NB4 (cell line): ENCODE measurements around the gene CD38.
"Not testable (repeated sequence)": the region's sequence is repeated elsewhere in the genome, so short reads cannot be mapped to it uniquely, and the experiment has no call there.

Experiments
- DNase-seq: peaks from one replicate; pipeline ENCODE4 v3.0.0; 2010; ENCODE audit warnings: low read depth
- H3K4me3 ChIP-seq: one replicate; pipeline ENCODE4 v1.5.1; 2011; ENCODE audit warnings: mild to moderate bottlenecking, low read depth, low read length, moderate library complexity
- MYC ChIP-seq: IDR thresholded peaks from 2 replicates; pipeline ENCODE4 v1.6.1; 2011; ENCODE audit warnings: low read depth, low read length
- POLR2A ChIP-seq: IDR thresholded peaks from 2 replicates; pipeline ENCODE4 v1.6.1; 2011; ENCODE audit warnings: mild to moderate bottlenecking; ENCODE audit not compliant: insufficient read length; ENCODE audit errors: extremely low read depth
- TF ChIP-seq, protein P1 (sequence below): IDR thresholded peaks from 2 replicates; pipeline ENCODE4 v1.6.1; 2011; ENCODE audit warnings: low read depth, low read length
- TF ChIP-seq, protein P2 (sequence below): IDR thresholded peaks from one replicate; pipeline ENCODE4 v1.5.1; 2012; ENCODE audit warnings: low read depth, low read length

The CD38 gene

DNA sequence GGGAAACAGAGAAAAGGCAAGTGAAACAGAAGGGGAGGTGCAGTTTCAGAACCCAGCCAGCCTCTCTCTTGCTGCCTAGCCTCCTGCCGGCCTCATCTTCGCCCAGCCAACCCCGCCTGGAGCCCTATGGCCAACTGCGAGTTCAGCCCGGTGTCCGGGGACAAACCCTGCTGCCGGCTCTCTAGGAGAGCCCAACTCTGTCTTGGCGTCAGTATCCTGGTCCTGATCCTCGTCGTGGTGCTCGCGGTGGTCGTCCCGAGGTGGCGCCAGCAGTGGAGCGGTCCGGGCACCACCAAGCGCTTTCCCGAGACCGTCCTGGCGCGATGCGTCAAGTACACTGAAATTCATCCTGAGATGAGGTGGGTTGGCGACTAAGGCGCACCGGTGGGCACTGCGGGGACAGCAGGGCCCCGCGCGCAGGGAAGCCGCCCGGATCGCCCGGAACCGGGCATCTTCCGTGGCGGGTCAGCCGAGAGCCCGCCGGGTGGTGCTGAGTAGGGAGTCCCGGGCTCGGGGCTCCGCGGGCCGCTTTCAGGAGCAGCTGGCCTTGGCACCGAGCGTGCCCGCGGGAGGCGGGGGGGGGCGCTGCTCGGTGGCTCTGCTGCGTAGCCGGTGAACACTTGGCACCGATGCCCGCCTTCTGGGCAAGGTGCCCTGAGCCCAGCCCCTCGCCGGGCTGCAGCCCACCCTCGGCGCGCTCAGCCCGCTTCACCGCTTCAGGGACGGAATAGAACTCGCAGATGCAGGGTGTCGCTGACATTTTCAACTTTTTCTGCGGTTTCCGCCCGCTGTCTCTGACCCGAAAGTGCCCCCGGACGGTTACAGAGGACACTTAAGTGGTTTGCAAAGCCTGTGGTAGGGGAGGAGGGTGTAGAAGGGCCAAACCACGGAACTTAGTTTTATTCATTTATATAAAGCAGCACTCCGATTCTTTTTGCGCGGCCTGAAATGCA is at the start of gene CD38:
Gene CD38, plus strand, starts transcription at position 40 of the 953 bp plus-strand sequence. Its CDS starts 87 bp downstream, at position 127.
- peak; percentile 96 for DNase-seq
- TF ChIP-seq, protein P1, sequence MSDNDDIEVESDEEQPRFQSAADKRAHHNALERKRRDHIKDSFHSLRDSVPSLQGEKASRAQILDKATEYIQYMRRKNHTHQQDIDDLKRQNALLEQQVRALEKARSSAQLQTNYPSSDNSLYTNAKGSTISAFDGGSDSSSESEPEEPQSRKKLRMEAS, result no peak; the same call in 1 of the 2 replicates
- TF ChIP-seq POLR2A, result peak; percentile 26
- 0 out of 2 replicates have a peak, but pooled peaks have one; percentile 38 for TF ChIP-seq MYC
- TF ChIP-seq, protein P2, sequence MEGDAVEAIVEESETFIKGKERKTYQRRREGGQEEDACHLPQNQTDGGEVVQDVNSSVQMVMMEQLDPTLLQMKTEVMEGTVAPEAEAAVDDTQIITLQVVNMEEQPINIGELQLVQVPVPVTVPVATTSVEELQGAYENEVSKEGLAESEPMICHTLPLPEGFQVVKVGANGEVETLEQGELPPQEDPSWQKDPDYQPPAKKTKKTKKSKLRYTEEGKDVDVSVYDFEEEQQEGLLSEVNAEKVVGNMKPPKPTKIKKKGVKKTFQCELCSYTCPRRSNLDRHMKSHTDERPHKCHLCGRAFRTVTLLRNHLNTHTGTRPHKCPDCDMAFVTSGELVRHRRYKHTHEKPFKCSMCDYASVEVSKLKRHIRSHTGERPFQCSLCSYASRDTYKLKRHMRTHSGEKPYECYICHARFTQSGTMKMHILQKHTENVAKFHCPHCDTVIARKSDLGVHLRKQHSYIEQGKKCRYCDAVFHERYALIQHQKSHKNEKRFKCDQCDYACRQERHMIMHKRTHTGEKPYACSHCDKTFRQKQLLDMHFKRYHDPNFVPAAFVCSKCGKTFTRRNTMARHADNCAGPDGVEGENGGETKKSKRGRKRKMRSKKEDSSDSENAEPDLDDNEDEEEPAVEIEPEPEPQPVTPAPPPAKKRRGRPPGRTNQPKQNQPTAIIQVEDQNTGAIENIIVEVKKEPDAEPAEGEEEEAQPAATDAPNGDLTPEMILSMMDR, result no peak

DNA sequence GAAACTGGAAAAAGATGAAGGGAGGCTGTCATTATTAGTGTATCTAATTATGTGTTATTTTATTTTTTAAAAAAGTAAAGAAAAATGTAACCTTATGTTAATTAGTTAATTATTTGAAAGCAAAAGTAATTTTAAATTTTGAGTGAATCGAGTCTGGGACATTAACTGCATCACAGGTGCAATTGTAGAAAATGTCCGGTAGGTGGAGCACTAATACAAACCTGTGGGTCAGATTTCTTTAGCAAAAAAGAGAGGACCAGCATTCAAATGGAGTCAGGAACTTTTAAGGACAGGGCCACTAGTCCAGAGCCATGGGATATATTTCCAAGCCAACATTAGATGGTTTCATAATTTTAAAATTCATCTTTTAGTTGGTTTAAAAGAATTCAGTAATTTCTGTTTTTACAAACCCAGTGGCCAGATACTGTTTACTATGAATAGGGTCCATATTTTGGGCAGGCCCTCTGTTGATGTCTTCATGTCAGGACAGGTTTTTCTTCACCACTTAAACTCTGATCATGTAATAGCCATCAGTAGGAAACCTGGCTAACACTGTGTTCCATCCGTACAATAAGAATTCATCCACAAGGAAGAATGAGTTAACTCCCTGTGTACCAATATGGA is 48.1 kb upstream of the CD38 start:
- DNase-seq, result peak; percentile 75
- TF ChIP-seq POLR2A (no peak), MYC (no peak; the same call in 1 of the 2 replicates)
- TF ChIP-seq, protein P1, result no peak
- TF ChIP-seq, protein P2, result peak; percentile 88
- no peak overlapping the region for H3K4me3 ChIP-seq

More for the DNA sequence above, at the start of gene CD38:
- H3K4me3 ChIP-seq, result peak within 1 kb of the TSS; percentile 75

DNA sequence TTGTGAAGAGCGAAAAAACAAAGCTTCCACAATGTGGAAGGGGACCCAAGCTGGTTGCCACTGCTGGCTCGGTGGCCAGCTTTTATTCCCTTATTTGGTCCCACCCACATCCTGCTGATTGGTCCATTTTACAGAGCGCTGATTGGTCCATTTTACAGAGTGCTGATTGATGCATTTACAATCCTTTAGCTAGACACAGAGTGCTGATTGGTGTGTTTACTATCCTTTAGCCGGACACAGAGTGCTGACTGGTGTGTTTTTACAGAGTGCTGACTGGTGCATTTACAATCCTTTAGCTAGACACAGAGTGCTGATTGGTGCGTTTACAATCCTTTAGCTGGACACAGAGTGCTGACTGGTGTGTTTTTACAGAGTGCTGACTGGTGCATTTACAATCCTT is 45.1 kb upstream of the CD38 start:
- DNase-seq, H3K4me3 ChIP-seq: not testable (repeated sequence)

DNA sequence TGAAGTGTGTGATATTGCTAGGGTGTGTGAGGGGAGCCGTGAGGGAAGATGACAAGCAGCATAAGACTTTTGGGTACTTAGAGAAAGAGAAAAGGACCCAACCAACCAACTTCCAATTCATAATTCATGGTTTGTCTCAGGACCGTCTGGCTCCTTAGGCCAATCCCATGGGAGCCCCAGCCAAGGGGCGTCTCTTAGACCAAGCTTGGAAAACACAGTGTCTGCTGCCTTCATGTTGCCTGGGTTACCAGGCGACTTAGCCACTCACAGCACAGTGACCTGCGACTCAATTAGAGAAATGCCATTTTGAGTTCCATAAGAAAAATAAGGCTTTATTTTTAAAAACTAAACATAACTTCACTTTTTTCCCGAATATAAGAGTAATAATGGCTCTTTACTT is 42.6 kb upstream of the CD38 start:
- H3K4me3 ChIP-seq, result no peak overlapping the region
- no peak for DNase-seq
- no peak for TF ChIP-seq MYC
- TF ChIP-seq, protein P1, result no peak
- TF ChIP-seq, protein P2, result no peak
- TF ChIP-seq POLR2A, result no peak

DNA sequence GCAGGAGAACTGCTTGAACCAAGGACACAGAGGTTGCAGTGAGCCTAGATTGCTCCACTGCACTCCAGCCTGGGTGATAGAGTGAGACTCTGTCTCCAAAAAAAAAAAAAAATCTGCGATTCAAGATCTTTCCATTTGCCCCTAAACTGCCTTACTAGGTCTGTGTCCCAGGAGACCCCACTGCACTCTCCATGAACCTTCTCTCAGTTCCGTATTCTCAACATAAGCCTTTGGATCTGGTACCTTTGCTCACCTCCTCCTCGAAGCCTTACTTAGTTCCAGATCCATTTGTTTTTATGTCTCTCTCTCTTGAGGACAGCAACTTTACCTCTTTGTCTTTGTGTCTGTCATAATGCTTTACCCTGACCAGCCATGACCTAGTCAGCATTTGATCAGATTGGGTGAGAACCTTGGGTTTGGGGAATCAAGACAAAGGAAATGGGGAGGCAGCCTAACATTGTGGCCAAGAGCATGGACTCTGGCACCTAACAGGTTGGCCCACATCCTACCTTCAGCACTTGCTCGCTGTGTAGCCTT is 41.5 kb upstream of the CD38 start:
- DNase-seq, result no peak
- no peak overlapping the region for H3K4me3 ChIP-seq
- TF ChIP-seq, protein P1, result no peak
- TF ChIP-seq, protein P2, result no peak
- TF ChIP-seq MYC, result no peak
- TF ChIP-seq POLR2A, result no peak

DNA sequence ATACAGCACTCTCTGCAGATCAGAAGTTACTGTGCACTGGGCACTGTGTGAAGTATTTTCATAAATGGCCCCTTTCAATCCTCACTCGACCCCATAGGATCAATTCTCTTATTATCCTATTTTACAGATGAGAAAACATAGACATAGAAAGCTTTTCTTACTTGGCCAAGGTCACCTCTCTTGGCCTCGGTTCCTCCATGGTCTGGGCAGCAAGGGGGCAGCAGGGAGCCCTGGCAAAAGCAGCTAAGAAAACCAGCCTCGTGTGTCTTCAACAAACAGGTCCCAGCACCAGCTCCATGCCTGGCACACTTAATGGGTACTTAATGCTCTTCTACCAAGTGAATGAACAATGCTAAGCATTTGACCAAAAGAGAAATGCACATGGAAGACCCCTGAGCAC is 40.9 kb upstream of the CD38 start:
- no peak overlapping the region for H3K4me3 ChIP-seq
- TF ChIP-seq MYC (no peak), POLR2A (no peak)
- TF ChIP-seq, protein P2, result peak; percentile 13
- TF ChIP-seq, protein P1, result no peak
- DNase-seq, result no peak
